Caco-2 (cell line): Measurements from ENCODE around the gene TAF15. TPM values are rescaled to one million over a fixed set of nuclear protein-coding genes. Genes with fewer than 3 reads are reported as not detected.

Source experiments
- BruUV-seq: library from RNA; stranded (reverse); fragments of 400-500 nt; replicated peaks from 2 replicates; lab custom pipeline; 2021; lab: Mats Ljungman, UMichigan
- CTCF ChIA-PET: fragments of 300-600 bp; sonication (Branson Sonifier 250); formaldehyde crosslinking; loops from one replicate; lab custom pipeline; 2022; ENCODE audit warnings: antibody characterized with exemption; lab: Charles Lee
- POLR2A ChIA-PET: fragments of 300-600 bp; sonication (Branson Sonifier 250); formaldehyde crosslinking; loops from one replicate; lab custom pipeline; 2022; ENCODE audit warnings: antibody characterized with exemption; lab: Charles Lee
- DNase-seq, 2 experiments: peaks; one replicate each; pipeline versions ENCODE4 v3.0.0 to v3.0.0-alpha.2; 2020 to 2022
- H3K27me3 ChIP-seq: replicated peaks from 2 replicates; pipeline ENCODE4 v1.6.0; 2011; ENCODE audit warnings: low read length; ENCODE audit not compliant: control insufficient read depth, insufficient read depth
- H3K36me3 ChIP-seq: 2 replicates; pipeline ENCODE4 v1.5.1; 2011; ENCODE audit warnings: low read length; ENCODE audit not compliant: control insufficient read depth, insufficient read depth
- H3K4me1 ChIP-seq: fragments of 250-450 bp; sonication (Bioruptor Pico); 2 replicates; pipeline ENCODE4 v1.5.1; 2020; ENCODE audit warnings: mild to moderate bottlenecking
- H3K4me3 ChIP-seq: 2 replicates; pipeline ENCODE4 v1.5.1; 2011; ENCODE audit warnings: low read depth, mild to moderate bottlenecking, control low read depth, low read length
- H3K9me3 ChIP-seq: fragments of 250-450 bp; sonication (Bioruptor Pico); 2 replicates; pipeline ENCODE4 v1.5.1; 2020; ENCODE audit warnings: mild to moderate bottlenecking, moderate library complexity
- H3K27ac Mint-ChIP-seq: one replicate; pipeline ENCODE4 v1.8.0; 2022; ENCODE audit warnings: mixed read lengths; ENCODE audit not compliant: unreplicated experiment
- H3K27me3 Mint-ChIP-seq: one replicate; pipeline ENCODE4 v1.8.0; 2022; ENCODE audit warnings: mixed read lengths; ENCODE audit not compliant: insufficient read depth, unreplicated experiment
- H3K36me3 Mint-ChIP-seq: one replicate; pipeline ENCODE4 v1.8.0; 2022; ENCODE audit warnings: mild to moderate bottlenecking, mixed read lengths; ENCODE audit not compliant: insufficient read depth, unreplicated experiment
- H3K4me1 Mint-ChIP-seq: one replicate; pipeline ENCODE4 v1.8.0; 2022; ENCODE audit warnings: low read depth, mixed read lengths; ENCODE audit not compliant: unreplicated experiment
- H3K4me3 Mint-ChIP-seq: one replicate; pipeline ENCODE4 v1.8.0; 2022; ENCODE audit warnings: mild to moderate bottlenecking, moderate library complexity, mixed read lengths; ENCODE audit not compliant: unreplicated experiment
- H3K9me3 Mint-ChIP-seq: one replicate; pipeline ENCODE4 v1.8.0; 2022; ENCODE audit warnings: mixed read lengths; ENCODE audit not compliant: unreplicated experiment
- intact Hi-C: fragments of 100-400 bp; cut with micrococcal nuclease; formaldehyde crosslinking; loops from one replicate; pipeline ENCODE4 v1.10.0; 2022; ENCODE audit not compliant: unreplicated experiment
- total RNA-seq: library from RNA; stranded (reverse); gene quantifications from 2 replicates; pipeline ENCODE4 v1.2.3, GENCODE V29; 2022
- TF ChIP-seq, protein P1 (sequence below), 2 experiments: fragments of 200-600 bp in 1 of 2; IDR thresholded peaks; 1 replicate in 1 of 2; 2 replicates in 1 of 2; pipeline versions ENCODE4 v1.5.1 to v1.8.0; 2011 to 2022; ENCODE audit warnings: antibody characterized with exemption in 1 of 2, control low read depth in 1 of 2, inconsistent platforms in 1 of 2, low read depth in 1 of 2, low read length in 1 of 2, mild to moderate bottlenecking in 1 of 2, moderate library complexity in 1 of 2; ENCODE audit not compliant: insufficient read depth in 1 of 2, severe bottlenecking in 1 of 2, unreplicated experiment in 1 of 2

The TAF15 gene
- total RNA-seq, 1 experiment from 2014 or later, result 350 TPM

DNA sequence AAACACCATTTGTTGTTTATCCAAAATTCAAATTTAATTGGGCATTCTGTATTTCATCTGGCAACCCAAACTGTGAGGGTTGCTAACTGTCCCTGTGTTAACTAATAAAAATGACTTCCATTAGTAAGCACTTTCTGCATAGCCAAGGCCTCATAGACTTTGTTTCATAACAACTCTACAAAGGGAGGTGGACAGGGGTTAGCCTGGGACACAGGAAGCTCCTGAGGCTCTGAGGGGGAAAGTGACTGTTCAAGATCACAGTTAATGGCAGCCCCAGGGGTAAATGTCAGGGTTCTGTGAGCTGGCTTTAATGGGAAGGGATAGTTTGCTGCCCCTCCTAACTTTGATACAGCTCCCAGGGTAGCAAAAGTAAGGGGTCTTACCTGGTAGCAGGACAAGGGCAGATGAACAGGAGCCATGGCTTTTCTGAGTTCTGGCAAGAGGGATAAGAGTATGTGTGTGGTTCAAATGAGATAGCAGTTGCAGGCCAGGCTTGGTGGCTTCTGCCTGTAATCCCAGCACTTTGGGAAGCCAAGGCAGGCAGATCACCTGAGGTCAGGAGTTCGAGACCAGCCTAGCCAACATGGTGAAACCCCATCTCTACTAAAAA is 57.2 kb downstream of the TAF15 start:
- Histone ChIP-seq H3K27me3 (no peaks in the 10 kb centered on the region), H3K4me1 (peaks cover 22% of the 10 kb centered on the region), H3K36me3 (no peaks in the 10 kb centered on the region), H3K9me3 (no peaks in the 10 kb centered on the region), H3K4me3 (no peak overlapping the region)
- Mint-ChIP-seq H3K27me3 (no peaks in the 10 kb centered on the region), H3K27ac (no peak overlapping the region), H3K4me3 (no peak overlapping the region), H3K36me3 (no peaks in the 10 kb centered on the region), H3K4me1 (peaks cover 18% of the 10 kb centered on the region), H3K9me3 (no peaks in the 10 kb centered on the region)
- intact Hi-C loops, result no loop called here
- TF ChIP-seq, protein P1, sequence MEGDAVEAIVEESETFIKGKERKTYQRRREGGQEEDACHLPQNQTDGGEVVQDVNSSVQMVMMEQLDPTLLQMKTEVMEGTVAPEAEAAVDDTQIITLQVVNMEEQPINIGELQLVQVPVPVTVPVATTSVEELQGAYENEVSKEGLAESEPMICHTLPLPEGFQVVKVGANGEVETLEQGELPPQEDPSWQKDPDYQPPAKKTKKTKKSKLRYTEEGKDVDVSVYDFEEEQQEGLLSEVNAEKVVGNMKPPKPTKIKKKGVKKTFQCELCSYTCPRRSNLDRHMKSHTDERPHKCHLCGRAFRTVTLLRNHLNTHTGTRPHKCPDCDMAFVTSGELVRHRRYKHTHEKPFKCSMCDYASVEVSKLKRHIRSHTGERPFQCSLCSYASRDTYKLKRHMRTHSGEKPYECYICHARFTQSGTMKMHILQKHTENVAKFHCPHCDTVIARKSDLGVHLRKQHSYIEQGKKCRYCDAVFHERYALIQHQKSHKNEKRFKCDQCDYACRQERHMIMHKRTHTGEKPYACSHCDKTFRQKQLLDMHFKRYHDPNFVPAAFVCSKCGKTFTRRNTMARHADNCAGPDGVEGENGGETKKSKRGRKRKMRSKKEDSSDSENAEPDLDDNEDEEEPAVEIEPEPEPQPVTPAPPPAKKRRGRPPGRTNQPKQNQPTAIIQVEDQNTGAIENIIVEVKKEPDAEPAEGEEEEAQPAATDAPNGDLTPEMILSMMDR (IDR thresholded peaks at IDR 0.05; ENCODE audit: insufficient read depth in 1 of 2, low read depth in 1 of 2, low read length in 1 of 2, severe bottlenecking in 1 of 2, unreplicated experiment in 1 of 2), result no peak
- CTCF ChIA-PET, result interaction anchor here (0.6 to 1.5 kb wide), 2 partner anchors 25 to 58 kb away, joined by 3 to 7 read pairs; partner anchors contain the start of gene TAF15
- POLR2A ChIA-PET, result interaction anchor here (0.5 to 0.6 kb wide), 2 partner anchors 36 to 99 kb away, joined by 3 to 4 read pairs; no protein-coding TSS in a partner anchor
- no peak for DNase-seq
- no TSS peak for BruUV-seq

DNA sequence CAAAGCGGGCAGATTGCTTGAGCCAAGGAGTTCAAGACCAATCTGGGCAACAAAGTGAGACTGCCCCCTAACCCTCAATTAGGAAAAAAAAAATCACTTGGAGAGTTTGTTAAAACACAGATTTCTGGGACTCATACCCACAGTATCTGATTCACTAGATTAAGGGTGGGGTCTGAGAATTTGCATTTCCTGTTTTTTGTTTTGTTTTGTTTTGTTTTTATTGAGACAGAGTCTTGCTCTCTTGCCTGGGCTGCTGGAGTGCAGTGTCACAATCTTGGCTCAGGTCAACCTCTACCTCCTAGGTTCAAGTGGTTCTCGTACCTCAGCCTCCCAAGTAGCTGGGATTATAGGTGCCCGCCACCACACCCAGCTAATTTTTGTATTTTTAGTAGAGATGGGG is 58.3 kb downstream of the TAF15 start:
- Mint-ChIP-seq H3K36me3 (no peaks in the 10 kb centered on the region), H3K4me3 (no peak overlapping the region), H3K4me1 (peaks cover 18% of the 10 kb centered on the region), H3K9me3 (no peaks in the 10 kb centered on the region), H3K27me3 (no peaks in the 10 kb centered on the region), H3K27ac (no peak overlapping the region)
- TF ChIP-seq, protein P1 (IDR thresholded peaks at IDR 0.05; ENCODE audit: insufficient read depth in 1 of 2, low read depth in 1 of 2, low read length in 1 of 2, severe bottlenecking in 1 of 2, unreplicated experiment in 1 of 2), result no peak
- Histone ChIP-seq H3K27me3 (no peaks in the 10 kb centered on the region), H3K4me1 (peaks cover 22% of the 10 kb centered on the region), H3K9me3 (no peaks in the 10 kb centered on the region), H3K36me3 (no peaks in the 10 kb centered on the region), H3K4me3 (no peak overlapping the region)
- POLR2A ChIA-PET, result no interaction called here
- CTCF ChIA-PET, result no interaction called here
- no peak for DNase-seq
- BruUV-seq, result no TSS peak
- intact Hi-C loops, result no loop called here

DNA sequence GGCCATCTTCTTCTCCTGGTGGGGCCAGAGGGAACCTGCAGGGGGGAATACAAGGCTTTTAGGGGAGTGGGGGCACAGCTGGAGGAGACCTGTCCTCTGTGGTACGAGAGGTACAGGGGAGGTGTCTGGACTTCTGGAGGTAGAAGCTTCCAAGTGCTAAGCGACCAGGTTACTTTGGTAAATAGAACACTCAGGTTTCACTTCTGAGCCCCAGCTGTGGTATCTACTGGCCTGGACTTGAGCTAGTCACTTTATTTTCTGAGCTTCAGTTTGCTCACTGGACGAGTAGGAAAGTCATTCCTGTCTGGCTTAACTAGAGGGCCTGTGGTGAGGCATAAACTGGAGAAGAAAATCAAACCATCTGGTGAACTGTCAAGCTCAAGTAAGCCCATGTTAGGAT is 59.5 kb downstream of the TAF15 start, which contains the start of gene HEATR9:
Gene HEATR9 (minus strand): TSS at position 155 of the 400 bp plus-strand sequence. CDS start 149 bp downstream, at position 6.
- H3K9me3 ChIP-seq, result no peaks in the 10 kb centered on the region
- H3K9me3 Mint-ChIP-seq, result no peaks in the 10 kb centered on the region
- H3K4me3 ChIP-seq, result no peak within 1 kb of the TSS
- CTCF ChIA-PET, result no interaction called here
- H3K36me3 ChIP-seq, result no peaks in the 10 kb centered on the region
- peaks cover 18% of the 10 kb centered on the region for H3K4me1 Mint-ChIP-seq
- no peak within 1 kb of the TSS for H3K27ac Mint-ChIP-seq
- intact Hi-C loops, result no loop called here
- no peaks in the 10 kb centered on the region for H3K36me3 Mint-ChIP-seq
- H3K4me3 Mint-ChIP-seq, result no peak within 1 kb of the TSS
- BruUV-seq, result no TSS peak
- no peak for DNase-seq
- POLR2A ChIA-PET, result no interaction called here
- TF ChIP-seq, protein P1 (IDR thresholded peaks at IDR 0.05; ENCODE audit: insufficient read depth in 1 of 2, low read depth in 1 of 2, low read length in 1 of 2, severe bottlenecking in 1 of 2, unreplicated experiment in 1 of 2), result no peak
- H3K27me3 ChIP-seq, result no peaks in the 10 kb centered on the region
- H3K4me1 ChIP-seq, result peaks cover 26% of the 10 kb centered on the region
- no peaks in the 10 kb centered on the region for H3K27me3 Mint-ChIP-seq
